Thyroid gland (tissue), 4 donors: ENCODE results near the gene MTFR2. TPM values are rescaled to one million over a fixed set of nuclear protein-coding genes. Genes with fewer than 3 reads are reported as not detected.

Source experiments
- DNase-seq, 2 donors: peaks; one replicate each; pipeline ENCODE4 v3.0.0-alpha.2; 2019
- H3K27ac ChIP-seq, 3 donors: fragments of 200-600 bp; sonication (generic); 1 replicate in 2 of 3; 2 replicates in 1 of 3; pipeline ENCODE4 v1.5.1; 2016 to 2019; ENCODE audit warnings: mild to moderate bottlenecking in 1 of 3, moderate library complexity in 1 of 3
- H3K27me3 ChIP-seq: fragments of 200-600 bp; sonication (generic); one replicate; pipeline ENCODE4 v1.5.1; 2019
- H3K36me3 ChIP-seq, 2 donors: fragments of 200-600 bp; sonication (generic); one replicate each; pipeline ENCODE4 v1.5.1; 2016 to 2019
- H3K4me1 ChIP-seq, 2 donors: fragments of 200-600 bp; sonication (generic); one replicate each; pipeline ENCODE4 v1.5.1; 2017 to 2019
- H3K4me3 ChIP-seq, 3 donors: fragments of 200-600 bp; sonication (generic); replicated peaks in 1 of 3; 1 replicate in 2 of 3; 2 replicates in 1 of 3; pipeline ENCODE4 v1.5.1; 2016; ENCODE audit warnings: mild to moderate bottlenecking in 1 of 3
- H3K9me3 ChIP-seq: fragments of 200-600 bp; sonication (generic); one replicate; pipeline ENCODE4 v1.5.1; 2017
- POLR2A ChIP-seq, 2 donors: fragments of 450-650 bp; IDR thresholded peaks; one replicate each; pipeline ENCODE4 v1.6.1; 2017; ENCODE audit warnings: antibody characterized with exemption in 2 of 2, mild to moderate bottlenecking in 2 of 2, moderate library complexity in 1 of 2
- WGBS, 2 donors: methylation state at CpG; one replicate each; pipeline ENCODE4 v1.1.5; 2017; 5-methylcytosine and 5-hydroxymethylcytosine counted together
- intact Hi-C: fragments of 100-400 bp; cut with DNase I; formaldehyde crosslinking; loops from one replicate; pipeline ENCODE4 v1.15.1; 2023
- total RNA-seq, 4 donors: library from RNA; depleted of rRNA; stranded (reverse); fragments of >200 nt; gene quantifications; one replicate each; pipeline ENCODE4 v1.2.3, GENCODE V29; 2016
- TF ChIP-seq, protein P1 (sequence below), 6 experiments: fragments of 200-600 bp in 3 of 6; fragments of 450-650 bp in 3 of 6; sonication (generic) in 3 of 6; IDR thresholded peaks; one replicate each; pipeline ENCODE4 v1.5.1; 2016 to 2019; ENCODE audit warnings: antibody characterized with exemption in 6 of 6, mild to moderate bottlenecking in 2 of 6, inconsistent platforms in 1 of 6, moderate library complexity in 1 of 6

The MTFR2 gene
- total RNA-seq, 4 donors from 2014 or later: 0.54 to 0.59 TPM; not detected in 2

DNA sequence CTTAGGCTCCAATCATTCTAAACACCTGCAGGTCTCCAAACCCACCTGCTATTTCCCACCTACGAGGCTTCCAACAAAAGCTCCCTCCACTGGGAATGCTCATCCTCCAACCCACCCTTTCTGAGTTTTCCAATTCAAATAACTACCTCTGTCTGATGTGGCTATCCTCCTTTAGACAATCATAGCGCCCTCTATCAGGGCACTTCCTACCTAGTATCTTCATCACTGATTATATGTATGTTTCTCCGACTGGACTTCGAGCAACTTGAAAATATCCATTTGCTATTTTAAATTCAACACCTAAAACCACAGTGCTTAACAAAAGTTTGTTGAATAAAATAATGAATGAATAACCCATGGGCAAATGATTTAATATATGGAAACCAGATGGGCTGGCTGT is 41.3 kb downstream of the MTFR2 start:
- H3K4me3 ChIP-seq: no peak overlapping the region
- no peaks in the 10 kb centered on the region for H3K36me3 ChIP-seq
- 91% methylated on average over 4 of the region's 4 CpGs for WGBS, 2 donors
- intact Hi-C loops: no loop called here
- H3K9me3 ChIP-seq: no peaks in the 10 kb centered on the region
- H3K27me3 ChIP-seq: no peaks in the 10 kb centered on the region
- DNase-seq: no peak
- H3K27ac ChIP-seq: no peak overlapping the region
- H3K4me1 ChIP-seq: no peaks in the 10 kb centered on the region
- TF ChIP-seq, protein P1, sequence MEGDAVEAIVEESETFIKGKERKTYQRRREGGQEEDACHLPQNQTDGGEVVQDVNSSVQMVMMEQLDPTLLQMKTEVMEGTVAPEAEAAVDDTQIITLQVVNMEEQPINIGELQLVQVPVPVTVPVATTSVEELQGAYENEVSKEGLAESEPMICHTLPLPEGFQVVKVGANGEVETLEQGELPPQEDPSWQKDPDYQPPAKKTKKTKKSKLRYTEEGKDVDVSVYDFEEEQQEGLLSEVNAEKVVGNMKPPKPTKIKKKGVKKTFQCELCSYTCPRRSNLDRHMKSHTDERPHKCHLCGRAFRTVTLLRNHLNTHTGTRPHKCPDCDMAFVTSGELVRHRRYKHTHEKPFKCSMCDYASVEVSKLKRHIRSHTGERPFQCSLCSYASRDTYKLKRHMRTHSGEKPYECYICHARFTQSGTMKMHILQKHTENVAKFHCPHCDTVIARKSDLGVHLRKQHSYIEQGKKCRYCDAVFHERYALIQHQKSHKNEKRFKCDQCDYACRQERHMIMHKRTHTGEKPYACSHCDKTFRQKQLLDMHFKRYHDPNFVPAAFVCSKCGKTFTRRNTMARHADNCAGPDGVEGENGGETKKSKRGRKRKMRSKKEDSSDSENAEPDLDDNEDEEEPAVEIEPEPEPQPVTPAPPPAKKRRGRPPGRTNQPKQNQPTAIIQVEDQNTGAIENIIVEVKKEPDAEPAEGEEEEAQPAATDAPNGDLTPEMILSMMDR (IDR thresholded peaks at IDR 0.05): no peak
- TF ChIP-seq POLR2A (IDR thresholded peaks at IDR 0.05): no peak

DNA sequence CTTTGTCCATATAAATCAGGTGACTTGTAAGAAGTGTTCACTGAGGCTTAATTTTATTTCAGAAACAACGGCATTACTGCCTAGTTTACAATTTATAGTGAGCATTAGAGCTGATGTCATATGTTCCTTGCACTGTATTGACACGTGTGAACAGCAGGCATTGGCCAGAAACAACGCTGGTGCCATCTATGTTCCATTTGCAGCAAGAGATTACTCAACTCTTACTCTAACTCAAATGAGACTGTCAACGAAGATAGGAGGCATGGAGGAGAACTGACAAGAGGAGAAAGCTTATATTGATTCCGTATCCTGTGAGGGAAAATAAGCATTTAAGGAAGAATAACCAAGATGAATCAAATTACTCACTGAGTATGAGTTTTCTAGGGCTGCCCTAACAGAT is 48.4 kb downstream of the MTFR2 start:
- no peak overlapping the region for H3K4me3 ChIP-seq
- H3K9me3 ChIP-seq: no peaks in the 10 kb centered on the region
- TF ChIP-seq, protein P1 (IDR thresholded peaks at IDR 0.05): no peak
- no peak for TF ChIP-seq POLR2A (IDR thresholded peaks at IDR 0.05)
- WGBS, 2 donors: 72 to 76% methylated on average over 5 of the region's 5 CpGs
- no peak overlapping the region for H3K27ac ChIP-seq
- DNase-seq: no peak
- H3K36me3 ChIP-seq: no peaks in the 10 kb centered on the region
- intact Hi-C loops: no loop called here
- no peaks in the 10 kb centered on the region for H3K27me3 ChIP-seq
- H3K4me1 ChIP-seq: no peaks in the 10 kb centered on the region

GRCh38 chr6:136192902-136193301 is 57.2 kb downstream of the MTFR2 start:
- no peaks in the 10 kb centered on the region for H3K4me1 ChIP-seq
- H3K9me3 ChIP-seq: no peaks in the 10 kb centered on the region
- DNase-seq: no peak
- intact Hi-C loops: no loop called here
- no peaks in the 10 kb centered on the region for H3K27me3 ChIP-seq
- TF ChIP-seq, protein P1 (IDR thresholded peaks at IDR 0.05): no peak
- TF ChIP-seq POLR2A (IDR thresholded peaks at IDR 0.05): no peak
- WGBS, 2 donors: 83% methylated on average over 6 of the region's 6 CpGs
- H3K4me3 ChIP-seq: no peak overlapping the region
- peaks cover 4 to 9% of the 10 kb centered on the region in 2 donors for H3K36me3 ChIP-seq
- no peak overlapping the region for H3K27ac ChIP-seq

GRCh38 chr6:136191606-136192312 is 58.4 kb downstream of the MTFR2 start:
- TF ChIP-seq POLR2A (IDR thresholded peaks at IDR 0.05): no peak

DNA sequence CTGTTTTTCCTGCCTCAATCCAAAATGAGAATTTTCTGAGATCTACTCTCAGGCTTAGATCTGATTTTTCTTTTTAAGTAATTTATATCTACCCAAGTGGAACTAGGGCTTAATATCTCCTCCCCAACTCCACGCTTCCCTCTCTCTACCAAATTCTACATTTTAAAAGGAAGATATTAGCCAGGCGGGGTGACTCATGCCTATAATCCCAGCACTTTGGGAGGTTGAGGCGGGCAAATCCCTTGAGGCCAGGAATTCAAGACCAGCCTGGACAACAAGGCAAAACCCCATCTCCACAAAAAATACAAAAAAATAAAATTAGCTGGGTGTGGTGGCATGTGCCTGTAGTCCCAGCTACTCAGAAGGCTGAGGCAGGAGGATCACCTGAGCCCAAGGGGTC is 61.0 kb downstream of the MTFR2 start:
- no peak for DNase-seq
- H3K4me3 ChIP-seq: no peak overlapping the region
- TF ChIP-seq, protein P1 (IDR thresholded peaks at IDR 0.05): no peak
- TF ChIP-seq POLR2A (IDR thresholded peaks at IDR 0.05): no peak
- 96 to 98% methylated on average over 3 of the region's 3 CpGs for WGBS, 2 donors
- H3K9me3 ChIP-seq: no peaks in the 10 kb centered on the region
- no peaks in the 10 kb centered on the region for H3K4me1 ChIP-seq
- H3K27ac ChIP-seq: no peak overlapping the region
- intact Hi-C loops: no loop called here
- H3K36me3 ChIP-seq: peaks cover 8 to 10% of the 10 kb centered on the region in 2 donors
- H3K27me3 ChIP-seq: no peaks in the 10 kb centered on the region

More at GRCh38 chr6:136191606-136192312, 58.4 kb downstream of the MTFR2 start:
- WGBS, 2 donors: 94 to 95% methylated on average over 31 to 32 of the region's 32 CpGs
- no peak for DNase-seq
- intact Hi-C loops: no loop called here
- Histone ChIP-seq H3K27me3 (no peaks in the 10 kb centered on the region), H3K9me3 (no peaks in the 10 kb centered on the region), H3K27ac (no peak overlapping the region), H3K36me3 (peaks cover 8 to 10% of the 10 kb centered on the region in 2 donors), H3K4me3 (no peak overlapping the region), H3K4me1 (no peaks in the 10 kb centered on the region)
